ENCODE data around the gene NPL.

DNA sequence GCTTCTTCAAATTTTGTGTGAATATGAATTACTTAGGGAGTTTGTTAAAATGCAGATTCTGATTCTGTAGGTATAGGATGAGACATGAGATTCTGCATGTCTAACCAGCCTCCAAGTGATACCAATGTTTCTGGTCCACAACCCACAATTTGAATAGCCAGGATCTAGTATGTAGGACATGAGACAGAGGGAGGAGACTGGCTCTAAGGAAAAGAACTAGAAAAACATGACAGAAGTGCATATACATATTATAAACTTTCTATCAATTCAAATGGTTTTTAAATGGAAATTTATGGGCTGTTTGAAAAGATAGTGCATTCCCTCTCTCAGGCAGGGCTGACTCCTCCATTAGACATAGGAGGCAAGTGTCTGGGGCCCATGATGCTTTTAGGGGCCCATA is 33.9 kb upstream of the NPL start:
- TF ChIP-seq JUNB (CRISPR knock-in tag; IDR thresholded peaks at IDR 0.05; ENCODE audit: borderline replicate concordance), result no peak
- no peak for TF ChIP-seq ZNF644 (CRISPR knock-in tag; IDR thresholded peaks at IDR 0.05; ENCODE audit: low read depth)
- TF ChIP-seq ZFP90 (CRISPR knock-in tag; IDR thresholded peaks at IDR 0.05; ENCODE audit: borderline replicate concordance), result no peak

All from HepG2 (cell line).